K562 (cell line): ENCODE data around the gene SRD5A1. TPM values are rescaled to one million over a fixed set of nuclear protein-coding genes. Genes with fewer than 3 reads are reported as not detected.

Experiments used
- CREB1 ChIP-seq, 2 experiments: sonication (generic) in 1 of 2; formaldehyde crosslinking in 1 of 2; IDR thresholded peaks; 2 replicates each; pipeline versions ENCODE4 v1.6.1 to v1.8.0; 2012 to 2022; ENCODE audit warnings: inconsistent platforms in 1 of 2, mild to moderate bottlenecking in 1 of 2, missing genetic modification reagents in 1 of 2, moderate library complexity in 1 of 2
- ELF4 ChIP-seq: fragments of 450-650 bp; formaldehyde crosslinking; IDR thresholded peaks from 2 replicates; pipeline ENCODE4 v1.4.0; 2022; ENCODE audit warnings: missing genetic modification characterization
- FUS ChIP-seq: fragments of 200-400 bp; formaldehyde crosslinking; optimal IDR thresholded peaks from 2 replicates; pipeline ENCODE3; 2017; ENCODE audit warnings: low read depth, low read length
- KDM5B ChIP-seq: fragments of 200-600 bp; sonication (generic); IDR thresholded peaks from 2 replicates; pipeline ENCODE4 v1.6.1; 2012; ENCODE audit warnings: low read depth, mild to moderate bottlenecking, moderate library complexity, low read length, control low read depth, inconsistent platforms; ENCODE audit not compliant: insufficient replicate concordance
- KLF1 ChIP-seq: fragments of 450-650 bp; IDR thresholded peaks from 2 replicates; pipeline ENCODE4 v1.6.1; 2016; ENCODE audit warnings: missing genetic modification characterization, missing compliant biosample characterization
- NONO ChIP-seq, 2 experiments: fragments of 200-400 bp in 1 of 2; fragments of 450-650 bp in 1 of 2; formaldehyde crosslinking in 1 of 2; IDR thresholded peaks; 2 replicates each; pipeline ENCODE4 v1.6.1; 2017; ENCODE audit warnings: low read depth in 2 of 2, mild to moderate bottlenecking in 2 of 2, moderate library complexity in 2 of 2, low read length in 1 of 2
- SMARCA5 ChIP-seq: fragments of 450-650 bp; IDR thresholded peaks from 2 replicates; pipeline ENCODE4 v1.6.1; 2016
- XRCC4 ChIP-seq: IDR thresholded peaks from one replicate; pipeline ENCODE4 v1.6.1; 2011; ENCODE audit not compliant: insufficient read depth, insufficient read length; ENCODE audit errors: extremely low read depth
- ZBTB17 ChIP-seq: fragments of 450-650 bp; formaldehyde crosslinking; IDR thresholded peaks from 2 replicates; pipeline ENCODE4 v1.4.0; 2020; ENCODE audit warnings: mild to moderate bottlenecking
- ZNF146 ChIP-seq: IDR thresholded peaks from one replicate; pipeline ENCODE4 v1.6.1; 2018; ENCODE audit warnings: missing compliant biosample characterization; ENCODE audit not compliant: unreplicated experiment
- ZNF217 ChIP-seq: sonication (generic); formaldehyde crosslinking; IDR thresholded peaks from 2 replicates; pipeline ENCODE4 v1.8.0; 2022; ENCODE audit warnings: mild to moderate bottlenecking, missing genetic modification reagents
- ZNF282 ChIP-seq: sonication (generic); formaldehyde crosslinking; IDR thresholded peaks from 2 replicates; pipeline ENCODE4 v1.8.1; 2023; ENCODE audit warnings: missing genetic modification reagents
- ZNF347 ChIP-seq: fragments of 450-650 bp; formaldehyde crosslinking; IDR thresholded peaks from 2 replicates; pipeline ENCODE4 v1.4.0; 2020; ENCODE audit warnings: low read depth, mild to moderate bottlenecking, moderate library complexity
- ZNF354B ChIP-seq: fragments of 250-450 bp; sonication (Bioruptor Pico); IDR thresholded peaks from 2 replicates; pipeline ENCODE4 v1.4.0; 2020
- ZNF431 ChIP-seq: sonication (generic); formaldehyde crosslinking; IDR thresholded peaks from 2 replicates; pipeline ENCODE4 v1.8.0; 2022; ENCODE audit warnings: mild to moderate bottlenecking, missing genetic modification reagents
- ZNF57 ChIP-seq: fragments of 450-650 bp; formaldehyde crosslinking; IDR thresholded peaks from 2 replicates; pipeline ENCODE4 v1.4.0; 2020; ENCODE audit warnings: mild to moderate bottlenecking, moderate library complexity
- polyA plus RNA-seq, 8 experiments: library from polyadenylated mRNA; depleted of rRNA in 4 of 8; stranded (reverse) in 5 of 8; unstranded in 3 of 8; fragments of >200 nt; fragmentation: Nextera tagmentation in 2 of 8; fragmentation: Illumina TruSeq in 1 of 8; extraction: Ambion mirVana in 2 of 8; extraction: Trizol in 1 of 8; gene quantifications; 2 replicates each; pipeline versions ENCODE4 v1.2.1 to v1.2.3, GENCODE V29; 2011 to 2014; ENCODE audit warnings: inconsistent platforms in 1 of 8, missing spikeins in 1 of 8
- total RNA-seq, 7 experiments: library from RNA; depleted of rRNA in 6 of 7; stranded (reverse); fragments of >200 nt in 6 of 7; fragmentation: Illumina TruSeq in 2 of 7; extraction: Trizol in 2 of 7; gene quantifications; 2 replicates each; pipeline versions ENCODE4 v1.2.1 to v1.2.3, GENCODE V29; 2011 to 2021; ENCODE audit warnings: low replicate concordance in 1 of 7
- TF ChIP-seq, protein P1 (sequence below): sonication (generic); formaldehyde crosslinking; IDR thresholded peaks from 2 replicates; pipeline ENCODE4 v1.4.0; 2020; ENCODE audit warnings: mild to moderate bottlenecking, missing genetic modification reagents
- TF ChIP-seq, protein P2 (sequence below): fragments of 450-650 bp; formaldehyde crosslinking; IDR thresholded peaks from 2 replicates; pipeline ENCODE4 v1.4.0; 2020; ENCODE audit warnings: mild to moderate bottlenecking, moderate library complexity
- TF ChIP-seq, protein P3 (sequence below): sonication (generic); formaldehyde crosslinking; IDR thresholded peaks from 2 replicates; pipeline ENCODE4 v1.8.1; 2022; ENCODE audit warnings: missing genetic modification reagents
- TF ChIP-seq, protein P4 (sequence below): fragments of 250-450 bp; sonication (Bioruptor Pico); IDR thresholded peaks from 2 replicates; pipeline ENCODE4 v1.8.0; 2021; ENCODE audit warnings: borderline replicate concordance, mild to moderate bottlenecking, moderate library complexity; ENCODE audit not compliant: poor library complexity, severe bottlenecking
- TF ChIP-seq, protein P5 (sequence below): sonication (generic); formaldehyde crosslinking; IDR thresholded peaks from 2 replicates; pipeline ENCODE4 v1.8.0; 2022; ENCODE audit warnings: mild to moderate bottlenecking, low read depth, missing genetic modification reagents

SRD5A1 gene
- total and polyA plus RNA-seq, 9 of the 15 experiments (the other 6 are each of a cell fraction or from before 2014, with no cell fraction given) = 1.3 to 22.6 (median 8.1) TPM

DNA sequence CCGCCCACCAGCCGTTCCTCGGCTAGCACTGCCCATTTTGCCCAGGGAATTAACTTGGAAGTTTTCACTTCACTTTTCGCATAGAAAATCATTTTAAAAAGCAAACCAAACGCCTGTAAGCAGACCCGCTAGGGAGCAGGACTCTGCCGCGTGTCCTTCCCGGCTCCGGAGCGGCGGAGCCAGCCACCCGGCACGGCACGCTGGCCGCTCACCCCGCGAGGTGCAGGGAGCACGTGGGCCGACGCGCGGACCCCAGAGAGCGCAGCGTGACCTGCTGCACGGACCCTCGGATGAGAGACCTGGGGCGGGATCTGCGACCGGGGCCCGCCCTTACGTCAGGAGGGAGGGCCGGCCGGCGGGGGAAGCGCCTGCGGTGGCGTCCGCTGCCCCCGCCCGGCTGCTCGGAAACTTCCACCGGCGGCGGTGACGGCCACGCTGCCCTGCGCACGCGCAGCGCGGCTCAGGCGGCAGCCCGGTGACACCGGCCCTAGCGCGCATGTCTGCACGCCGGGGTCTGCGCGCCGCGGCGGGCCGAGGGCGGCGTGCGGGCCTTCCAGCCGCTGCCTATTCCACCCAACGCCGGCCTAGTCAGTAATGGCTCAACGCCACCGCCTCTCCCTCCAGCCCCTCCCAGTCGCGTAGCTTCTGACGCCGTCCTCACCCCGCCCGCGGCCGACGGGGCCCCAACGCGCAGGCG, 79.5 kb downstream of the SRD5A1 start (continued):
- TF ChIP-seq, protein P1, sequence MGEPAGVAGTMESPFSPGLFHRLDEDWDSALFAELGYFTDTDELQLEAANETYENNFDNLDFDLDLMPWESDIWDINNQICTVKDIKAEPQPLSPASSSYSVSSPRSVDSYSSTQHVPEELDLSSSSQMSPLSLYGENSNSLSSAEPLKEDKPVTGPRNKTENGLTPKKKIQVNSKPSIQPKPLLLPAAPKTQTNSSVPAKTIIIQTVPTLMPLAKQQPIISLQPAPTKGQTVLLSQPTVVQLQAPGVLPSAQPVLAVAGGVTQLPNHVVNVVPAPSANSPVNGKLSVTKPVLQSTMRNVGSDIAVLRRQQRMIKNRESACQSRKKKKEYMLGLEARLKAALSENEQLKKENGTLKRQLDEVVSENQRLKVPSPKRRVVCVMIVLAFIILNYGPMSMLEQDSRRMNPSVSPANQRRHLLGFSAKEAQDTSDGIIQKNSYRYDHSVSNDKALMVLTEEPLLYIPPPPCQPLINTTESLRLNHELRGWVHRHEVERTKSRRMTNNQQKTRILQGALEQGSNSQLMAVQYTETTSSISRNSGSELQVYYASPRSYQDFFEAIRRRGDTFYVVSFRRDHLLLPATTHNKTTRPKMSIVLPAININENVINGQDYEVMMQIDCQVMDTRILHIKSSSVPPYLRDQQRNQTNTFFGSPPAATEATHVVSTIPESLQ (CRISPR knock-in tag) = peak; percentile 59; the same call in 1 of the 2 replicates
- TF ChIP-seq ZNF57 (CRISPR knock-in tag) (no peak), NONO (IDR thresholded peaks at IDR 0.05; ENCODE audit: low read depth in 2 of 2, low read length in 1 of 2) (peak; percentile 86 to 95), ZNF347 (CRISPR knock-in tag) (no peak), XRCC4 (no peak), ZNF146 (no peak), ZBTB17 (peak; percentile 46; the same call in 1 of the 2 replicates), KLF1 (tag) (peak; percentile 88), KDM5B (peak; percentile 88), ZNF282 (peak; percentile 86; the same call in 1 of the 2 replicates), ELF4 (CRISPR knock-in tag) (no peak), ZNF354B (CRISPR knock-in tag) (no peak), CREB1 (IDR thresholded peaks at IDR 0.05) (peak; percentile 95), CREB1 (CRISPR knock-in tag; IDR thresholded peaks at IDR 0.05) (peak; percentile 96), ZNF217 (no peak), ZNF431 (CRISPR knock-in tag) (0 out of 2 replicates have a peak, but pooled peaks have one; percentile 18), FUS (peak; percentile 97), SMARCA5 (no peak)
- TF ChIP-seq, protein P2, sequence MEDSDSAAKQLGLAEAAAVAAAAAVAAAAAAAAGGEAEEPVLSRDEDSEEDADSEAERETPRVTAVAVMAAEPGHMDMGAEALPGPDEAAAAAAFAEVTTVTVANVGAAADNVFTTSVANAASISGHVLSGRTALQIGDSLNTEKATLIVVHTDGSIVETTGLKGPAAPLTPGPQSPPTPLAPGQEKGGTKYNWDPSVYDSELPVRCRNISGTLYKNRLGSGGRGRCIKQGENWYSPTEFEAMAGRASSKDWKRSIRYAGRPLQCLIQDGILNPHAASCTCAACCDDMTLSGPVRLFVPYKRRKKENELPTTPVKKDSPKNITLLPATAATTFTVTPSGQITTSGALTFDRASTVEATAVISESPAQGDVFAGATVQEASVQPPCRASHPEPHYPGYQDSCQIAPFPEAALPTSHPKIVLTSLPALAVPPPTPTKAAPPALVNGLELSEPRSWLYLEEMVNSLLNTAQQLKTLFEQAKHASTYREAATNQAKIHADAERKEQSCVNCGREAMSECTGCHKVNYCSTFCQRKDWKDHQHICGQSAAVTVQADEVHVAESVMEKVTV (CRISPR knock-in tag) = no peak
- TF ChIP-seq, protein P3, sequence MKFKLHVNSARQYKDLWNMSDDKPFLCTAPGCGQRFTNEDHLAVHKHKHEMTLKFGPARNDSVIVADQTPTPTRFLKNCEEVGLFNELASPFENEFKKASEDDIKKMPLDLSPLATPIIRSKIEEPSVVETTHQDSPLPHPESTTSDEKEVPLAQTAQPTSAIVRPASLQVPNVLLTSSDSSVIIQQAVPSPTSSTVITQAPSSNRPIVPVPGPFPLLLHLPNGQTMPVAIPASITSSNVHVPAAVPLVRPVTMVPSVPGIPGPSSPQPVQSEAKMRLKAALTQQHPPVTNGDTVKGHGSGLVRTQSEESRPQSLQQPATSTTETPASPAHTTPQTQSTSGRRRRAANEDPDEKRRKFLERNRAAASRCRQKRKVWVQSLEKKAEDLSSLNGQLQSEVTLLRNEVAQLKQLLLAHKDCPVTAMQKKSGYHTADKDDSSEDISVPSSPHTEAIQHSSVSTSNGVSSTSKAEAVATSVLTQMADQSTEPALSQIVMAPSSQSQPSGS (CRISPR knock-in tag) = peak; percentile 80
- TF ChIP-seq, protein P4, sequence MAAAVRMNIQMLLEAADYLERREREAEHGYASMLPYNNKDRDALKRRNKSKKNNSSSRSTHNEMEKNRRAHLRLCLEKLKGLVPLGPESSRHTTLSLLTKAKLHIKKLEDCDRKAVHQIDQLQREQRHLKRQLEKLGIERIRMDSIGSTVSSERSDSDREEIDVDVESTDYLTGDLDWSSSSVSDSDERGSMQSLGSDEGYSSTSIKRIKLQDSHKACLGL = peak; percentile 65
- TF ChIP-seq, protein P5, sequence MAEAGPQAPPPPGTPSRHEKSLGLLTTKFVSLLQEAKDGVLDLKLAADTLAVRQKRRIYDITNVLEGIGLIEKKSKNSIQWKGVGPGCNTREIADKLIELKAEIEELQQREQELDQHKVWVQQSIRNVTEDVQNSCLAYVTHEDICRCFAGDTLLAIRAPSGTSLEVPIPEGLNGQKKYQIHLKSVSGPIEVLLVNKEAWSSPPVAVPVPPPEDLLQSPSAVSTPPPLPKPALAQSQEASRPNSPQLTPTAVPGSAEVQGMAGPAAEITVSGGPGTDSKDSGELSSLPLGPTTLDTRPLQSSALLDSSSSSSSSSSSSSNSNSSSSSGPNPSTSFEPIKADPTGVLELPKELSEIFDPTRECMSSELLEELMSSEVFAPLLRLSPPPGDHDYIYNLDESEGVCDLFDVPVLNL (CRISPR knock-in tag) = no peak
